PFSK-1 (cell line): ENCODE results near the gene ANXA2R.

Experiments used
- FOXP2 ChIP-seq: optimal IDR thresholded peaks from 2 replicates; pipeline ENCODE3; 2011; ENCODE audit warnings: borderline replicate concordance, control low read depth, inconsistent platforms; ENCODE audit not compliant: insufficient read depth; ENCODE audit errors: extremely low read length, extremely low read depth
- POLR2AphosphoS5 ChIP-seq: IDR thresholded peaks from 2 replicates; pipeline ENCODE4 v1.6.1; 2012; ENCODE audit warnings: low read depth, mild to moderate bottlenecking, control low read depth, low read length, moderate library complexity
- REST ChIP-seq, 2 experiments: IDR thresholded peaks; 2 replicates each; pipeline versions ENCODE4 v1.6.1 to v1.8.0; 2011 to 2012; ENCODE audit warnings: low read depth in 2 of 2, low read length in 2 of 2, control low read depth in 1 of 2, inconsistent platforms in 1 of 2, mild to moderate bottlenecking in 1 of 2, moderate library complexity in 1 of 2; ENCODE audit not compliant: insufficient read depth in 1 of 2
- SIN3A ChIP-seq: IDR thresholded peaks from 2 replicates; pipeline ENCODE4 v1.6.1; 2012; ENCODE audit warnings: mild to moderate bottlenecking, low read length, moderate library complexity, borderline replicate concordance; ENCODE audit not compliant: insufficient read depth
- TAF1 ChIP-seq: IDR thresholded peaks from 2 replicates; pipeline ENCODE4 v1.6.1; 2012; ENCODE audit warnings: low read length, control low read depth, borderline replicate concordance; ENCODE audit not compliant: insufficient read depth

The ANXA2R gene

GRCh38 chr5:43073597-43074546 is 33.8 kb upstream of the ANXA2R start:
- TF ChIP-seq SIN3A (no peak), REST (IDR thresholded peaks at IDR 0.05; ENCODE audit: insufficient read depth in 1 of 2, low read depth in 2 of 2, low read length in 2 of 2) (no peak), POLR2AphosphoS5 (no peak), FOXP2 (no peak), TAF1 (no peak)

GRCh38 chr5:43068037-43068436 is 27.9 kb upstream of the ANXA2R start:
- TF ChIP-seq REST (IDR thresholded peaks at IDR 0.05; ENCODE audit: insufficient read depth in 1 of 2, low read depth in 2 of 2, low read length in 2 of 2): no peak
- TF ChIP-seq SIN3A: no peak
- TF ChIP-seq POLR2AphosphoS5: no peak
- no peak for TF ChIP-seq TAF1
- TF ChIP-seq FOXP2: no peak

GRCh38 chr5:43066799-43067741 is 27.0 kb upstream of the ANXA2R start:
- TF ChIP-seq POLR2AphosphoS5: peak; percentile 65; the same call in 1 of the 2 replicates
- peak; percentile 90 for TF ChIP-seq TAF1
- TF ChIP-seq REST (IDR thresholded peaks at IDR 0.05; ENCODE audit: insufficient read depth in 1 of 2, low read depth in 2 of 2, low read length in 2 of 2): no peak
- peak; percentile 47; the same call in 1 of the 2 replicates for TF ChIP-seq SIN3A
- TF ChIP-seq FOXP2: peak; percentile 10

GRCh38 chr5:43065948-43066798 is 26.1 kb upstream of the ANXA2R start:
- TF ChIP-seq FOXP2: no peak
- no peak for TF ChIP-seq REST (IDR thresholded peaks at IDR 0.05; ENCODE audit: insufficient read depth in 1 of 2, low read depth in 2 of 2, low read length in 2 of 2)
- no peak for TF ChIP-seq TAF1
- TF ChIP-seq POLR2AphosphoS5: no peak
- TF ChIP-seq SIN3A: no peak
